GM12878 (cell line): Measurements from ENCODE around the gene MCM3AP. TPM values are rescaled to one million over a fixed set of nuclear protein-coding genes. Genes with fewer than 3 reads are reported as not detected.

Experiments used
- ATAC-seq: fragments of 200-7000 bp; cut with Tn5 transposase; 3 replicates; pipeline ENCODE4 v1.9.1; 2020; ENCODE audit warnings: mild to moderate bottlenecking, moderate library complexity
- BruUV-seq: library from RNA; stranded (reverse); fragments of 400-500 nt; replicated peaks from 2 replicates; lab custom pipeline; 2021; lab: Mats Ljungman, UMichigan
- CTCF ChIA-PET: fragments of 300-600 bp; sonication (Branson Sonifier 250); formaldehyde crosslinking; extraction: SDS; loops from one replicate; lab custom pipeline; 2021; ENCODE audit warnings: inconsistent platforms; lab: Yijun Ruan, JAX
- POLR2A ChIA-PET: fragments of 350-600 bp; formaldehyde crosslinking; extraction: SDS; loops from one replicate; lab custom pipeline; 2021; ENCODE audit warnings: inconsistent platforms; lab: Charles Lee
- RAD21 ChIA-PET: fragments of 300-600 bp; sonication (Branson Sonifier 250); formaldehyde crosslinking; loops from one replicate; lab custom pipeline; 2023; ENCODE audit warnings: antibody characterized with exemption; ENCODE audit not compliant: unreplicated experiment; lab: Charles Lee
- SMC1A ChIA-PET: fragments of 300-600 bp; sonication (Branson Sonifier 250); formaldehyde crosslinking; loops from one replicate; lab custom pipeline; 2023; ENCODE audit not compliant: unreplicated experiment, uncharacterized antibody; lab: Charles Lee
- DNase-seq: peaks from one replicate; pipeline ENCODE4 v3.0.0-alpha.2; 2011; ENCODE audit warnings: low read depth, low spot score
- FAIRE-seq: peaks from 3 replicates; lab custom pipeline; 2011; peaks lifted over from hg19 to GRCh38; lab: Jason Lieb, UNC
- H2AFZ ChIP-seq: 2 replicates; pipeline ENCODE4 v1.6.0; 2011; ENCODE audit warnings: low read depth, low read length, control low read depth; ENCODE audit not compliant: control insufficient read depth
- H3K27ac ChIP-seq: 2 replicates; pipeline ENCODE4 v1.5.1; 2011; ENCODE audit warnings: control low read depth; ENCODE audit not compliant: control insufficient read depth, insufficient read depth
- H3K27me3 ChIP-seq, 2 experiments: replicated peaks in 1 of 2; 2 replicates each; pipeline versions ENCODE4 v1.6.0 to v1.6.1; 2011; ENCODE audit warnings: low read length in 1 of 2; ENCODE audit not compliant: control insufficient read depth in 2 of 2, insufficient read depth in 2 of 2
- H3K36me3 ChIP-seq, 2 experiments: 2 replicates each; pipeline ENCODE4 v1.5.1; 2011; ENCODE audit warnings: low read length in 1 of 2; ENCODE audit not compliant: control insufficient read depth in 2 of 2, insufficient read depth in 2 of 2
- H3K4me1 ChIP-seq: 2 replicates; pipeline ENCODE4 v1.6.1; 2011; ENCODE audit warnings: mild to moderate bottlenecking, low read length, moderate library complexity, mixed read lengths; ENCODE audit not compliant: control insufficient read depth, insufficient read depth
- H3K4me2 ChIP-seq: 2 replicates; pipeline ENCODE4 v1.6.0; 2011; ENCODE audit warnings: control low read depth; ENCODE audit not compliant: control insufficient read depth, insufficient read depth
- H3K4me3 ChIP-seq: fragments of 200-600 bp; sonication (generic); 2 replicates; pipeline ENCODE4 v1.5.1; 2016
- H3K79me2 ChIP-seq: 2 replicates; pipeline ENCODE4 v1.6.0; 2011; ENCODE audit warnings: low read length; ENCODE audit not compliant: control insufficient read depth, insufficient read depth
- H3K9ac ChIP-seq: 2 replicates; pipeline ENCODE4 v1.8.0; 2011; ENCODE audit warnings: low read length, control low read depth, mixed read lengths; ENCODE audit not compliant: control insufficient read depth, insufficient read depth
- H3K9me3 ChIP-seq: replicated peaks from 3 replicates; pipeline ENCODE4 v1.5.1; 2011; ENCODE audit warnings: mild to moderate bottlenecking, low read length; ENCODE audit not compliant: control insufficient read depth, insufficient read depth
- H4K20me1 ChIP-seq: 2 replicates; pipeline ENCODE4 v1.6.0; 2011; ENCODE audit not compliant: control insufficient read depth, insufficient read depth
- BCLAF1 ChIP-seq: fragments of 450-650 bp; IDR thresholded peaks from 2 replicates; pipeline ENCODE4 v1.6.1; 2017; ENCODE audit warnings: antibody characterized with exemption, mild to moderate bottlenecking, moderate library complexity
- IRF5 ChIP-seq: fragments of 450-650 bp; IDR thresholded peaks from 2 replicates; pipeline ENCODE4 v1.6.1; 2017; ENCODE audit warnings: borderline replicate concordance
- MXI1 ChIP-seq: fragments of 150-350 bp; IDR thresholded peaks from 2 replicates; pipeline ENCODE4 v1.6.1; 2011; ENCODE audit warnings: low read depth, mild to moderate bottlenecking, inconsistent platforms, low read length, improper control_type of control experiment
- NBN ChIP-seq: fragments of 450-650 bp; IDR thresholded peaks from 2 replicates; pipeline ENCODE4 v1.6.1; 2016
- SIX5 ChIP-seq: IDR thresholded peaks from 2 replicates; pipeline ENCODE4 v1.6.1; 2011; ENCODE audit warnings: mild to moderate bottlenecking, low read depth, low read length, moderate library complexity; ENCODE audit not compliant: severe bottlenecking
- STAT3 ChIP-seq: IDR thresholded peaks from 2 replicates; pipeline ENCODE4 v1.6.1; 2011; ENCODE audit warnings: low read depth, low read length, improper control_type of control experiment
- WGBS: methylation state at CpG from one replicate; pipeline ENCODE4 v1.1.6; 2016; ENCODE audit warnings: low lambda C conversion rate; ENCODE audit not compliant: insufficient replicate concordance, insufficient coverage; ENCODE audit errors: missing lambda C conversion rate; 5-methylcytosine and 5-hydroxymethylcytosine counted together
- in situ Hi-C: fragments of 300-500 bp; cut with MboI; formaldehyde crosslinking; loops from 9 replicates; pipeline ENCODE4 v1.14.3; 2018; ENCODE audit warnings: mixed read lengths
- intact Hi-C: fragments of 100-400 bp; cut with micrococcal nuclease; formaldehyde crosslinking; loops from one replicate; pipeline ENCODE4 v1.14.2; 2022; ENCODE audit not compliant: unreplicated experiment
- polyA plus RNA-seq, 11 experiments: library from polyadenylated mRNA; depleted of rRNA in 4 of 11; unstranded in 6 of 11; stranded (reverse) in 5 of 11; fragments of >200 nt; fragmentation: Nextera tagmentation in 4 of 11; fragmentation: Illumina TruSeq in 1 of 11; extraction: Ambion mirVana in 4 of 11; extraction: Trizol in 1 of 11; gene quantifications; 1 replicate in 1 of 11; 2 replicates in 10 of 11; pipeline versions ENCODE4 v1.2.1 to v1.2.3, GENCODE V29; 2011 to 2016; ENCODE audit warnings: inconsistent platforms in 2 of 11, missing spikeins in 2 of 11, low read depth in 1 of 11
- total RNA-seq, 4 experiments: library from RNA; depleted of rRNA in 3 of 4; stranded (reverse); fragments of >200 nt in 3 of 4; fragmentation: Illumina TruSeq in 1 of 4; extraction: Trizol in 1 of 4; gene quantifications; 2 replicates each; pipeline versions ENCODE4 v1.2.1 to v1.2.3, GENCODE V29; 2013 to 2021

The MCM3AP gene
- total and polyA plus RNA-seq, 10 of the 15 experiments (the other 5 are each of a cell fraction or from before 2014, with no cell fraction given): 6.1 to 95.7 (median 47.0) TPM

GRCh38 chr21:46188226-46189212 lies 96.9 kb downstream of the MCM3AP start:
- no peaks in the 10 kb centered on the region; the same call in 1 of the 2 replicates for H3K4me1 ChIP-seq
- ChIA-PET SMC1A (no interaction called here), CTCF (no interaction called here), POLR2A (no interaction called here), RAD21 (no interaction called here)
- FAIRE-seq (no peak), DNase-seq (no peak), ATAC-seq (no peak)
- H3K27me3 ChIP-seq: no peaks in the 10 kb centered on the region
- no peak overlapping the region for H2AFZ ChIP-seq
- intact Hi-C loops: no loop called here
- H3K9ac ChIP-seq: no peak overlapping the region
- no peak overlapping the region for H3K4me2 ChIP-seq
- 76% methylated on average over 17 of the region's 17 CpGs for WGBS
- in situ Hi-C loops: no loop called here
- H3K4me3 ChIP-seq: no peak overlapping the region
- BruUV-seq: no TSS peak
- H4K20me1 ChIP-seq: no peaks in the 10 kb centered on the region
- no peaks in the 10 kb centered on the region for H3K79me2 ChIP-seq
- peaks cover 3 to 4% of the 10 kb centered on the region in 2 experiments; a peak in 3 of 4 replicates for H3K36me3 ChIP-seq
- H3K27ac ChIP-seq: no peak overlapping the region
- no peak for TF ChIP-seq NBN
- TF ChIP-seq MXI1: no peak
- no peak for TF ChIP-seq BCLAF1
- TF ChIP-seq IRF5: no peak
- no peak for TF ChIP-seq STAT3
- no peak for TF ChIP-seq SIX5
- H3K9me3 ChIP-seq: no peaks in the 10 kb centered on the region
